H1 (cell line): Measurements from ENCODE around the gene NGEF. TPM values are rescaled to one million over a fixed set of nuclear protein-coding genes. Genes with fewer than 3 reads are reported as not detected.

ENCODE experiments used
- CREB1 ChIP-seq: IDR thresholded peaks from 2 replicates; pipeline ENCODE4 v1.6.1; 2012; ENCODE audit warnings: inconsistent platforms
- MAX ChIP-seq: IDR thresholded peaks from 2 replicates; pipeline ENCODE4 v1.6.1; 2012; ENCODE audit warnings: inconsistent platforms
- NRF1 ChIP-seq: IDR thresholded peaks from 2 replicates; pipeline ENCODE4 v1.6.1; 2011; ENCODE audit warnings: mild to moderate bottlenecking, low read depth, low read length, improper control_type of control experiment
- RXRA ChIP-seq: IDR thresholded peaks from 2 replicates; pipeline ENCODE4 v1.6.1; 2011; ENCODE audit warnings: low read depth, mild to moderate bottlenecking, low read length, moderate library complexity; ENCODE audit not compliant: insufficient read depth
- SIN3A ChIP-seq, 2 experiments: IDR thresholded peaks in 1 of 2; conservative IDR thresholded peaks in 1 of 2; 2 replicates each; pipeline ENCODE4 v1.6.1; 2011 to 2012; ENCODE audit warnings: low read length in 2 of 2, improper control_type of control experiment in 1 of 2, low read depth in 1 of 2, mild to moderate bottlenecking in 1 of 2
- polyA plus RNA-seq, 7 experiments: library from polyadenylated mRNA; depleted of rRNA in 3 of 7; stranded (reverse) in 5 of 7; unstranded in 2 of 7; fragments of >200 nt in 5 of 7; fragments of 200-250 nt in 2 of 7; gene quantifications; 1 replicate in 5 of 7; 2 replicates in 1 of 7; 4 replicates in 1 of 7; pipeline versions ENCODE4 v1.2.1 to v1.2.3, GENCODE V29; 2011 to 2013; ENCODE audit warnings: missing spikeins in 2 of 7, mixed read lengths in 2 of 7
- total RNA-seq: library from RNA; stranded (reverse); fragmentation: NEBNext Ultra II Directional; extraction: Animal tissue kit (Norgen Biotek cat#: 25700); gene quantifications from 2 replicates; pipeline ENCODE4 v1.2.1, GENCODE V29; 2021

The NGEF gene
- total and polyA plus RNA-seq, 2 of the 8 experiments (the other 6 are each of a cell fraction or from before 2014, with no cell fraction given) = 2.7 to 3.2 TPM

DNA sequence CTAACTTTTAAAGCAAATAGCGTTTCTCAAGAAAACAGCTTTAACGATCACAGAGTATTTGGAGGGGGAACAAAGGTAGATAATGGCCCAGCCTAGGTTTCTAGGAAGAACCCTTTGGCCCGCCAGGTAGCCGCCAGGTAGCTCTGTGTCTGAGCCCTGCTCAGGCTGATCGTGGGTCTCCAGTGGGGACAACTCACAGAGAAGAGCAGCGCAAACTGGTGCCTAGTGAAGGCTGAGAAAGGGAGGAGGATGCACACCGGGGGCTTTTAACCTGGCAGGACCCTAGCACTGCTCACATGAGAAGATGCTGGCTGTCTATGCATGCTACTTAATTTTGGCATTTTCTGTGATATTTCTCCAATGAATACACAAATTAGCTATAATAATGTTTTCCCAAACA is 5.8 kb downstream of the NGEF start (continued):
- TF ChIP-seq SIN3A (conservative IDR thresholded peaks at IDR 0.05 in 1 of 2, IDR thresholded peaks at IDR 0.05 in 1 of 2; ENCODE audit: low read depth in 1 of 2, low read length in 2 of 2) (no peak), NRF1 (no peak), CREB1 (no peak), MAX (no peak), RXRA (no peak)
